ENCODE measurements around the gene SIK2. TPM values are rescaled to one million over a fixed set of nuclear protein-coding genes. Genes with fewer than 3 reads are reported as not detected.
"Not testable (repeated sequence)": the region's sequence is repeated elsewhere in the genome, so short reads cannot be mapped to it uniquely, and the experiment has no call there.

The SIK2 gene
- total RNA-seq, 1 donor from 2014 or later, result 14.3 TPM

DNA sequence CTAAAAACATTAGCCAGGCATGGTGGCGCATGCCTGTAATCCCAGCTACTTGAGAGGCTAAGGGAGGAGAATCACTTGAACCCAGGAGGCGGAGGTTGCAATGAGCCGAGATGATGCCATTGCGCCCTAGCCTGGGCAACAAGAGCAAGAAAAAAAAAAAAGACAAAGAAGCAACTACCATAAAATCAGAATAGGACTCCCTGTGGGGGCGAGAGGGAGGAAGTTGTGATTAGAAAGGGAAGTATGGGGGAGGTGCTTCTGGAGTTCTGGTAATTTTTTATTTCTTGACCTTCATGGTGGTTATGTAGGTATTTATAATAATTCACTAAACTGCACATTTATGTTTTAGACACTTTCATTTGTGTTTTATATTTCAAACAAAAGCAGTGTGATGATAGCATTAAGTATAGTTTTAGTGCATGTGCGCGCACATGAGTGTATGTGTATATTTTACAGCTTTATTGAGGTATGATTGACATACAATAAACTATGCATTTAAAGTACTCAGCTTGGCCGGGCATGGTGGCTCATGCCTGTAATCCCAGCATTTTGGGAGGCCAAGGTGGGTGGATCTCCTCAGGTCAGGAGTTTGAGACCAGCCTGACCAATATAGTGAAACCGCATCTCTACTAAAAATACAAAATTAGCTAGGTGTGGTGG, 43.5 kb downstream of the SIK2 start:
- Histone ChIP-seq H3K79me2 (ENCODE audit: insufficient read depth, low read length) (peaks cover 10% of the 10 kb centered on the region), H3K4me2 (ENCODE audit: low read length) (no peak overlapping the region), H3K27me3 (ENCODE audit: insufficient read depth, low read length) (no peaks in the 10 kb centered on the region), H3K4me1 (ENCODE audit: insufficient read depth, low read length) (no peaks in the 10 kb centered on the region), H4K20me1 (ENCODE audit: insufficient read depth, low read length) (no peaks in the 10 kb centered on the region), H3K9me3 (ENCODE audit: insufficient read depth, low read depth, low read length) (no peaks in the 10 kb centered on the region), H3K4me3 (ENCODE audit: insufficient read depth, low read depth, low read length) (no peak overlapping the region), H3K9ac (ENCODE audit: low read length) (no peak overlapping the region), H3K36me3 (ENCODE audit: insufficient read depth, low read length) (no peaks in the 10 kb centered on the region), H3K27ac (ENCODE audit: low read depth, low read length) (no peak overlapping the region), H2AFZ (ENCODE audit: low read depth, low read length) (no peak overlapping the region)
- H3K36me3 Mint-ChIP-seq (ENCODE audit: low read depth, unreplicated experiment), result peaks cover 8% of the 10 kb centered on the region
- no peaks in the 10 kb centered on the region for H3K9me3 Mint-ChIP-seq (ENCODE audit: unreplicated experiment)
- no peak overlapping the region for H3K4me3 Mint-ChIP-seq (ENCODE audit: unreplicated experiment)
- peaks cover 3% of the 10 kb centered on the region for H3K4me1 Mint-ChIP-seq (ENCODE audit: low read depth, unreplicated experiment)
- H3K27me3 Mint-ChIP-seq (ENCODE audit: low read depth, unreplicated experiment), result no peaks in the 10 kb centered on the region
- DNase-seq (ENCODE audit: low read depth) (no peak), FAIRE-seq (no peak)
- TF ChIP-seq EZH2 (IDR thresholded peaks at IDR 0.05; ENCODE audit: insufficient read depth, low read length), result no peak
- TF ChIP-seq, protein P1, sequence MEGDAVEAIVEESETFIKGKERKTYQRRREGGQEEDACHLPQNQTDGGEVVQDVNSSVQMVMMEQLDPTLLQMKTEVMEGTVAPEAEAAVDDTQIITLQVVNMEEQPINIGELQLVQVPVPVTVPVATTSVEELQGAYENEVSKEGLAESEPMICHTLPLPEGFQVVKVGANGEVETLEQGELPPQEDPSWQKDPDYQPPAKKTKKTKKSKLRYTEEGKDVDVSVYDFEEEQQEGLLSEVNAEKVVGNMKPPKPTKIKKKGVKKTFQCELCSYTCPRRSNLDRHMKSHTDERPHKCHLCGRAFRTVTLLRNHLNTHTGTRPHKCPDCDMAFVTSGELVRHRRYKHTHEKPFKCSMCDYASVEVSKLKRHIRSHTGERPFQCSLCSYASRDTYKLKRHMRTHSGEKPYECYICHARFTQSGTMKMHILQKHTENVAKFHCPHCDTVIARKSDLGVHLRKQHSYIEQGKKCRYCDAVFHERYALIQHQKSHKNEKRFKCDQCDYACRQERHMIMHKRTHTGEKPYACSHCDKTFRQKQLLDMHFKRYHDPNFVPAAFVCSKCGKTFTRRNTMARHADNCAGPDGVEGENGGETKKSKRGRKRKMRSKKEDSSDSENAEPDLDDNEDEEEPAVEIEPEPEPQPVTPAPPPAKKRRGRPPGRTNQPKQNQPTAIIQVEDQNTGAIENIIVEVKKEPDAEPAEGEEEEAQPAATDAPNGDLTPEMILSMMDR (IDR thresholded peaks at IDR 0.05; ENCODE audit: insufficient read depth, low read depth, low read length), result no peak
- H3K27ac Mint-ChIP-seq (ENCODE audit: unreplicated experiment), result no peak overlapping the region

DNA sequence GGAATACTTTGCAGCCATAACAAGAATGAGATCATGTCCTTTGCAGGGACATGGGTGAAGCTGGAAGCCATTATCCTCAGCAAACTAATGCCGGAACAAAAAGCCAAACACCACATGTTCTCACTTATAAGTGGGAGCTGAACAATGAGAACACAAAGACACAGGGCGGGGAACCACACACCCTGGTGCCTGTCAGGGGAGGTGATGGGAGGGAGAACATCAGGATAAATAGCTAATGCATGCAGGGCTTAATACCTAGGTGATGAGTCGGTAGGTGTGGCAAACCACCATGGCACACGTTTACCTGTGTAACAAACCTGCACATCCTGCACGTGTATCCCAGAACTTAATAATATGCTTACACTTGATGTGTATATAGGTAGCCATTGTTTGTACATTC, 49.1 kb downstream of the SIK2 start:
- H3K27me3 ChIP-seq (ENCODE audit: insufficient read depth, low read length); H3K36me3 Mint-ChIP-seq (ENCODE audit: low read depth, unreplicated experiment); H3K79me2 ChIP-seq (ENCODE audit: insufficient read depth, low read length); H3K9ac ChIP-seq (ENCODE audit: low read length); H3K27ac Mint-ChIP-seq (ENCODE audit: unreplicated experiment); H3K27ac ChIP-seq (ENCODE audit: low read depth, low read length); FAIRE-seq; H4K20me1 ChIP-seq (ENCODE audit: insufficient read depth, low read length); H3K36me3 ChIP-seq (ENCODE audit: insufficient read depth, low read length); H3K9me3 ChIP-seq (ENCODE audit: insufficient read depth, low read depth, low read length); H3K4me1 ChIP-seq (ENCODE audit: insufficient read depth, low read length); DNase-seq (ENCODE audit: low read depth); H3K4me2 ChIP-seq (ENCODE audit: low read length); H2AFZ ChIP-seq (ENCODE audit: low read depth, low read length); H3K4me3 ChIP-seq (ENCODE audit: insufficient read depth, low read depth, low read length); H3K27me3 Mint-ChIP-seq (ENCODE audit: low read depth, unreplicated experiment); H3K4me1 Mint-ChIP-seq (ENCODE audit: low read depth, unreplicated experiment); H3K9me3 Mint-ChIP-seq (ENCODE audit: unreplicated experiment); H3K4me3 Mint-ChIP-seq (ENCODE audit: unreplicated experiment): not testable (repeated sequence)

DNA sequence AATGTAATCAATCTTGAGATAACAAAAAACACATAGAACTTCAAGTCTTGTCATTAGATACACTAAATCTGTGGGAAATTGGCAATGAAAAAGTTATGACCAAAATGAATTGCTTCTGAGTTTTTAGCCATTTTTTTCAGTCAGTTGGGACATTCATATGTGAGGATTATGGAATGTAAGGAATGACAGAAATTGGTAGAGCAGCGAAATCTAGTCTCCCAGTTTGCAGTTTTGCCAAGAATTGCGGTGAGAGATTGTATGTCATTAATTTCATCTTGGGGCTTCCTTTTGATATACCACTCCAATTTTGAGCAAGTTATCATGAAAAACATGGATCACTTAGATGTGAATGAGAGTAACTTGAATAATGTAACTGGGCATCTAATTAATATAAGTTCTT, 49.9 kb downstream of the SIK2 start:
- peaks cover 2% of the 10 kb centered on the region for H3K79me2 ChIP-seq (ENCODE audit: insufficient read depth, low read length)
- no peak for TF ChIP-seq EZH2 (IDR thresholded peaks at IDR 0.05; ENCODE audit: insufficient read depth, low read length)
- TF ChIP-seq, protein P1 (IDR thresholded peaks at IDR 0.05; ENCODE audit: insufficient read depth, low read depth, low read length), result no peak
- Mint-ChIP-seq H3K27me3 (ENCODE audit: low read depth, unreplicated experiment) (no peaks in the 10 kb centered on the region), H3K36me3 (ENCODE audit: low read depth, unreplicated experiment) (peaks cover 5% of the 10 kb centered on the region), H3K4me3 (ENCODE audit: unreplicated experiment) (no peak overlapping the region), H3K9me3 (ENCODE audit: unreplicated experiment) (no peaks in the 10 kb centered on the region), H3K4me1 (ENCODE audit: low read depth, unreplicated experiment) (peaks cover 9% of the 10 kb centered on the region), H3K27ac (ENCODE audit: unreplicated experiment) (no peak overlapping the region)
- no peaks in the 10 kb centered on the region for H3K9me3 ChIP-seq (ENCODE audit: insufficient read depth, low read depth, low read length)
- no peak overlapping the region for H3K27ac ChIP-seq (ENCODE audit: low read depth, low read length)
- no peak overlapping the region for H3K9ac ChIP-seq (ENCODE audit: low read length)
- no peaks in the 10 kb centered on the region for H3K4me1 ChIP-seq (ENCODE audit: insufficient read depth, low read length)
- no peak overlapping the region for H3K4me2 ChIP-seq (ENCODE audit: low read length)
- FAIRE-seq (no peak), DNase-seq (ENCODE audit: low read depth) (peak; percentile 57)
- no peaks in the 10 kb centered on the region for H3K36me3 ChIP-seq (ENCODE audit: insufficient read depth, low read length)
- no peak overlapping the region for H2AFZ ChIP-seq (ENCODE audit: low read depth, low read length)
- no peaks in the 10 kb centered on the region for H3K27me3 ChIP-seq (ENCODE audit: insufficient read depth, low read length)
- no peak overlapping the region for H3K4me3 ChIP-seq (ENCODE audit: insufficient read depth, low read depth, low read length)
- no peaks in the 10 kb centered on the region for H4K20me1 ChIP-seq (ENCODE audit: insufficient read depth, low read length)
